Measurements from ENCODE around the gene KCTD17. TPM values are rescaled to one million over a fixed set of nuclear protein-coding genes. Genes with fewer than 3 reads are reported as not detected.

KCTD17 gene
- total and polyA plus RNA-seq, 4 donors = 2.0 to 5.2 (median 3.7) TPM

DNA sequence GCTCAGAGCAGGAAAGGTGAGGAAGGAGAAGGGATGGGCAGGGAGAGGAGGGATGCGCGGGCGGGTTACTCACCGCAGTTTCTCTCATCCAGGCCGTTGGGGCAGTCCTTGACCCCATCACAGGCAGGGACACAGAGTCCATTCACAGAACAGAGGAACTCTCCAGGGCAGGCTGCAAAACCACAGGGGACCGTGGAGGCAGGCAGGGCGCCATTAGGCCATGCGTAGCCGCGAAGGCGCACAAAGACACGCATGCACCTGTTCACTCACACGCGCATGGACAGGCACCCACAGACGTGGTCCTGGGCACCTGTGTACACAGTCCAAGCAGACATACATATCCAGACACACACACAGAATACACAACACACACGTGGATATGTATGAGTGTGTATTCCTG lies 23.0 kb downstream of the KCTD17 start:
- 87% methylated on average over 16 of the region's 16 CpGs for WGBS
- H3K27ac ChIP-seq (ENCODE audit: low read depth in 1 of 2, low read length in 2 of 2) = no peak overlapping the region
- TF ChIP-seq TAF1 (conservative IDR thresholded peaks at IDR 0.05) (no peak), HNF4A (conservative IDR thresholded peaks at IDR 0.05) (no peak), RAD21 (IDR thresholded peaks at IDR 0.05) (no peak), YY1 (IDR thresholded peaks at IDR 0.05) (no peak), HNF4G (IDR thresholded peaks at IDR 0.05) (no peak), FOXA2 (IDR thresholded peaks at IDR 0.05) (no peak)
- TF ChIP-seq, protein P1, sequence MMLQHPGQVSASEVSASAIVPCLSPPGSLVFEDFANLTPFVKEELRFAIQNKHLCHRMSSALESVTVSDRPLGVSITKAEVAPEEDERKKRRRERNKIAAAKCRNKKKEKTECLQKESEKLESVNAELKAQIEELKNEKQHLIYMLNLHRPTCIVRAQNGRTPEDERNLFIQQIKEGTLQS (IDR thresholded peaks at IDR 0.05) = no peak
- TF ChIP-seq, protein P2, sequence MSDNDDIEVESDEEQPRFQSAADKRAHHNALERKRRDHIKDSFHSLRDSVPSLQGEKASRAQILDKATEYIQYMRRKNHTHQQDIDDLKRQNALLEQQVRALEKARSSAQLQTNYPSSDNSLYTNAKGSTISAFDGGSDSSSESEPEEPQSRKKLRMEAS (IDR thresholded peaks at IDR 0.05) = no peak
- TF ChIP-seq, protein P3, sequence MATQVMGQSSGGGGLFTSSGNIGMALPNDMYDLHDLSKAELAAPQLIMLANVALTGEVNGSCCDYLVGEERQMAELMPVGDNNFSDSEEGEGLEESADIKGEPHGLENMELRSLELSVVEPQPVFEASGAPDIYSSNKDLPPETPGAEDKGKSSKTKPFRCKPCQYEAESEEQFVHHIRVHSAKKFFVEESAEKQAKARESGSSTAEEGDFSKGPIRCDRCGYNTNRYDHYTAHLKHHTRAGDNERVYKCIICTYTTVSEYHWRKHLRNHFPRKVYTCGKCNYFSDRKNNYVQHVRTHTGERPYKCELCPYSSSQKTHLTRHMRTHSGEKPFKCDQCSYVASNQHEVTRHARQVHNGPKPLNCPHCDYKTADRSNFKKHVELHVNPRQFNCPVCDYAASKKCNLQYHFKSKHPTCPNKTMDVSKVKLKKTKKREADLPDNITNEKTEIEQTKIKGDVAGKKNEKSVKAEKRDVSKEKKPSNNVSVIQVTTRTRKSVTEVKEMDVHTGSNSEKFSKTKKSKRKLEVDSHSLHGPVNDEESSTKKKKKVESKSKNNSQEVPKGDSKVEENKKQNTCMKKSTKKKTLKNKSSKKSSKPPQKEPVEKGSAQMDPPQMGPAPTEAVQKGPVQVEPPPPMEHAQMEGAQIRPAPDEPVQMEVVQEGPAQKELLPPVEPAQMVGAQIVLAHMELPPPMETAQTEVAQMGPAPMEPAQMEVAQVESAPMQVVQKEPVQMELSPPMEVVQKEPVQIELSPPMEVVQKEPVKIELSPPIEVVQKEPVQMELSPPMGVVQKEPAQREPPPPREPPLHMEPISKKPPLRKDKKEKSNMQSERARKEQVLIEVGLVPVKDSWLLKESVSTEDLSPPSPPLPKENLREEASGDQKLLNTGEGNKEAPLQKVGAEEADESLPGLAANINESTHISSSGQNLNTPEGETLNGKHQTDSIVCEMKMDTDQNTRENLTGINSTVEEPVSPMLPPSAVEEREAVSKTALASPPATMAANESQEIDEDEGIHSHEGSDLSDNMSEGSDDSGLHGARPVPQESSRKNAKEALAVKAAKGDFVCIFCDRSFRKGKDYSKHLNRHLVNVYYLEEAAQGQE (IDR thresholded peaks at IDR 0.05) = no peak
- TF ChIP-seq, protein P4, sequence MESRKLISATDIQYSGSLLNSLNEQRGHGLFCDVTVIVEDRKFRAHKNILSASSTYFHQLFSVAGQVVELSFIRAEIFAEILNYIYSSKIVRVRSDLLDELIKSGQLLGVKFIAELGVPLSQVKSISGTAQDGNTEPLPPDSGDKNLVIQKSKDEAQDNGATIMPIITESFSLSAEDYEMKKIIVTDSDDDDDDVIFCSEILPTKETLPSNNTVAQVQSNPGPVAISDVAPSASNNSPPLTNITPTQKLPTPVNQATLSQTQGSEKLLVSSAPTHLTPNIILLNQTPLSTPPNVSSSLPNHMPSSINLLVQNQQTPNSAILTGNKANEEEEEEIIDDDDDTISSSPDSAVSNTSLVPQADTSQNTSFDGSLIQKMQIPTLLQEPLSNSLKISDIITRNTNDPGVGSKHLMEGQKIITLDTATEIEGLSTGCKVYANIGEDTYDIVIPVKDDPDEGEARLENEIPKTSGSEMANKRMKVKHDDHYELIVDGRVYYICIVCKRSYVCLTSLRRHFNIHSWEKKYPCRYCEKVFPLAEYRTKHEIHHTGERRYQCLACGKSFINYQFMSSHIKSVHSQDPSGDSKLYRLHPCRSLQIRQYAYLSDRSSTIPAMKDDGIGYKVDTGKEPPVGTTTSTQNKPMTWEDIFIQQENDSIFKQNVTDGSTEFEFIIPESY (IDR thresholded peaks at IDR 0.05) = no peak
- H3K36me3 ChIP-seq (ENCODE audit: control insufficient read depth in 4 of 4, insufficient read depth in 3 of 4, low read depth in 1 of 4, low read length in 3 of 4) = peaks cover 3 to 41% (median 18%) of the 10 kb centered on the region in 4 donors
- no peaks in the 10 kb centered on the region for H3K4me1 ChIP-seq (ENCODE audit: control insufficient read depth in 4 of 4, insufficient read depth in 4 of 4, low read length in 3 of 4)
- H3K4me3 ChIP-seq (ENCODE audit: low read depth in 1 of 3, low read length in 3 of 3) = no peak overlapping the region
- H3K9me3 ChIP-seq (ENCODE audit: control insufficient read depth in 4 of 4, low read length in 3 of 4) = no peaks in the 10 kb centered on the region
- H3K27me3 ChIP-seq (ENCODE audit: control insufficient read depth in 4 of 4, insufficient read depth in 4 of 4, low read length in 3 of 4) = no peaks in the 10 kb centered on the region
- DNase-seq (ENCODE audit: low spot score) = no peak
- H3K9ac ChIP-seq (ENCODE audit: low read depth in 1 of 2, low read length in 2 of 2) = no peak overlapping the region

DNA sequence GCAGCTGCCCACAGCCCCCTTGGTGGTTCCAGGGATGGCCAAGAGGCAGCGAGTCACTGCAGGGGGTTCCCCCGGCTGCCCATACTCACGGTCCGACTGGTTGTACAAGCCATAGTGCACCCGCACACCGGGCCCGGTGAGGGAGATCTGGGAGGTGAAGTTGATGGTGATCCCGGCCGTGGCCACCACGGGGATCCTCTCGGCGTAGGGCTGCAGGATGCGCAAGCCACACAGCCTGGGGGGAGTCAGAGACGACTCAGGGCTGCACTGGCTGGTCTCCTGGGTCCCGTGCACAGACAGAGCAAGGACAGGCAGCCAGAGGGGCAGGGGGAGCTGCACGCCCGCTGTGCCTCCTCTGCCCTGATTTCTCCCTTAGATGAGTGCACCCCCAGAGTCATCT lies 23.5 kb downstream of the KCTD17 start:
- Histone ChIP-seq H3K9me3 (ENCODE audit: control insufficient read depth in 4 of 4, low read length in 3 of 4) (no peaks in the 10 kb centered on the region), H3K36me3 (ENCODE audit: control insufficient read depth in 4 of 4, insufficient read depth in 3 of 4, low read depth in 1 of 4, low read length in 3 of 4) (peaks cover 3 to 37% (median 18%) of the 10 kb centered on the region in 4 donors), H3K4me1 (ENCODE audit: control insufficient read depth in 4 of 4, insufficient read depth in 4 of 4, low read length in 3 of 4) (peaks cover 0 to 2% (median 0%) of the 10 kb centered on the region in 4 donors), H3K27ac (ENCODE audit: low read depth in 1 of 2, low read length in 2 of 2) (no peak overlapping the region), H3K9ac (ENCODE audit: low read depth in 1 of 2, low read length in 2 of 2) (no peak overlapping the region), H3K27me3 (ENCODE audit: control insufficient read depth in 4 of 4, insufficient read depth in 4 of 4, low read length in 3 of 4) (no peaks in the 10 kb centered on the region), H3K4me3 (ENCODE audit: low read depth in 1 of 3, low read length in 3 of 3) (no peak overlapping the region)
- no peak for TF ChIP-seq NR2F2 (IDR thresholded peaks at IDR 0.05)
- TF ChIP-seq FOXA1 (IDR thresholded peaks at IDR 0.05) = no peak
- WGBS = 85% methylated on average over 17 of the region's 17 CpGs
- DNase-seq (ENCODE audit: low spot score) = no peak

DNA sequence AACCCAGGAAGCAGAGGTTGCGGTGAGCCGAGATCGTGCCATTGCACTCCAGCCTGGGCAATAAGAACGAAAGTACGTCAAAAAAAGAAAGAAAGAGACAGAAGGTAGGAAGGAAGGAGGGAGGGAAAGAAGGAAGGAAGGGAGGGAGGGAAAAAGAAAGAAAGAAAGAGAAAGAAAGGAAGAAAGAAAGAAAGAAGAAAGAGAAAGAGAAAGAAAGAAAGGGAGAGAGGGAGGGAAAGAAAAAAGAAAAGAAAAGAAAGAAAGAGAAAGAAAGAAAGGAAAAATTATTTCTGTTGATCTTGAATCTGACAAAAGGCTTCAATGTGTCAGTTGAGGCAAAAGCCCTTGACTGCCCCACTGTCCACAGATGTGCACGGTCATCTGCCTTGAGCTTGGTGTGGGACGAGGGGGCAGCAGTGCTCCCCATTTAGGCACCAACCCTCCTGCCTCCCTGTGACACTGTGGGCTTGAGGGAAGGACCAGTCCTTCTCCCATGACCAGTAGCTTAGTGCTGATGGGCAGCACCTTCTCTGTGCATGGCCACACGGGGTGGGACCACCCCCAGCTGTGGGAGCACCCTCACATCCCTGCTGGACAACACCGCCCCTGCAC lies 24.4 kb downstream of the KCTD17 start:
- TF ChIP-seq EGR1 (IDR thresholded peaks at IDR 0.05; ENCODE audit: low read depth in 2 of 2) = no peak
- TF ChIP-seq RAD21 (IDR thresholded peaks at IDR 0.05) = no peak
- no peak overlapping the region for H3K9ac ChIP-seq (ENCODE audit: low read depth in 1 of 2, low read length in 2 of 2)
- no peaks in the 10 kb centered on the region for H3K9me3 ChIP-seq (ENCODE audit: control insufficient read depth in 4 of 4, low read length in 3 of 4)
- peaks cover 3 to 36% (median 19%) of the 10 kb centered on the region in 4 donors for H3K36me3 ChIP-seq (ENCODE audit: control insufficient read depth in 4 of 4, insufficient read depth in 3 of 4, low read depth in 1 of 4, low read length in 3 of 4)
- DNase-seq (ENCODE audit: low spot score) = no peak
- H3K4me3 ChIP-seq (ENCODE audit: low read depth in 1 of 3, low read length in 3 of 3) = no peak overlapping the region
- no peak overlapping the region for H3K27ac ChIP-seq (ENCODE audit: low read depth in 1 of 2, low read length in 2 of 2)
- no peaks in the 10 kb centered on the region for H3K27me3 ChIP-seq (ENCODE audit: control insufficient read depth in 4 of 4, insufficient read depth in 4 of 4, low read length in 3 of 4)
- H3K4me1 ChIP-seq (ENCODE audit: control insufficient read depth in 4 of 4, insufficient read depth in 4 of 4, low read length in 3 of 4) = peaks cover 0 to 2% (median 0%) of the 10 kb centered on the region in 4 donors
- WGBS = 87% methylated on average over 9 of the region's 9 CpGs
